Glutamatergic neuron (in vitro differentiated cells): ENCODE measurements around the gene DHX9. TPM values are rescaled to one million over a fixed set of nuclear protein-coding genes. Genes with fewer than 3 reads are reported as not detected.

Experiments used
- DNase-seq: peaks from one replicate; pipeline ENCODE4 v3.0.0; 2022
- H3K27ac Mint-ChIP-seq: one replicate; pipeline ENCODE4 v1.8.0; 2020; ENCODE audit warnings: mild to moderate bottlenecking, mixed read lengths, inconsistent platforms; ENCODE audit not compliant: unreplicated experiment
- H3K27me3 Mint-ChIP-seq: one replicate; pipeline ENCODE4 v1.8.0; 2020; ENCODE audit warnings: mild to moderate bottlenecking, moderate library complexity, mixed read lengths, inconsistent platforms; ENCODE audit not compliant: unreplicated experiment
- H3K36me3 Mint-ChIP-seq: one replicate; pipeline ENCODE4 v1.8.0; 2020; ENCODE audit warnings: mild to moderate bottlenecking, mixed read lengths, inconsistent platforms; ENCODE audit not compliant: unreplicated experiment
- H3K4me1 Mint-ChIP-seq: one replicate; pipeline ENCODE4 v1.8.0; 2020; ENCODE audit warnings: mild to moderate bottlenecking, low read depth, mixed read lengths, inconsistent platforms; ENCODE audit not compliant: unreplicated experiment
- H3K4me3 Mint-ChIP-seq: one replicate; pipeline ENCODE4 v1.8.0; 2020; ENCODE audit warnings: mild to moderate bottlenecking, mixed read lengths, inconsistent platforms; ENCODE audit not compliant: unreplicated experiment
- H3K9me3 Mint-ChIP-seq: one replicate; pipeline ENCODE4 v1.8.0; 2020; ENCODE audit warnings: mild to moderate bottlenecking, moderate library complexity, mixed read lengths, inconsistent platforms; ENCODE audit not compliant: unreplicated experiment
- CTCF ChIP-seq: fragments of 200-600 bp; sonication (generic); IDR thresholded peaks from one replicate; pipeline ENCODE4 v1.5.0; 2021; ENCODE audit not compliant: partially characterized antibody, unreplicated experiment
- total RNA-seq: library from RNA; stranded (reverse); fragmentation: NEBNext Ultra II Directional; extraction: Animal tissue kit (Norgen Biotek cat#: 25700); gene quantifications from one replicate; pipeline ENCODE4 v1.2.1, GENCODE V29; 2021; ENCODE audit not compliant: unreplicated experiment

DHX9 gene
- total RNA-seq, 1 donor from 2014 or later: 215 TPM

GRCh38 chr1:182909578-182909977 is 70.4 kb downstream of the DHX9 start:
- Mint-ChIP-seq H3K4me3 (no peak overlapping the region), H3K27ac (no peak overlapping the region), H3K27me3 (no peaks in the 10 kb centered on the region), H3K36me3 (peaks cover 6% of the 10 kb centered on the region), H3K9me3 (peaks cover 2% of the 10 kb centered on the region), H3K4me1 (no peaks in the 10 kb centered on the region)
- no peak for TF ChIP-seq CTCF
- no peak for DNase-seq

DNA sequence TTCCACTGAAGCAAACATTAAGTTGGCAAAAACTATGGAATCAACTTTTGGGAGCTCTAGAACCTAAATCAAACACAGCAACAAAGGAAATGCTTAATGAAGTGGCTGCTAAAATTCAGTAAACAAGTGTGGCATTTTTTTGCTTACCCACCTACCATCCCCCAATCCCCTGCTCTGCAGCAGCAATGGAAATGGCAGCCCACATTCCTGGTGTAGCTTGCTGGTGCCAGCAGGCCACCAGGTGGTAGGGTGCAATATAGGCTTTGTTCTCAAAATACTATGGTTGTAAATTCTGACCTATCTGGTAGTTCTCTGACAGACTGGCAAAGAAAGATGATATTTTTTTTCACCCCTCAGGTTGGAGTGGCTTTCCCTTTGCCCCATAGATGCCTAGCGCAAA is 71.0 kb downstream of the DHX9 start:
- Mint-ChIP-seq H3K9me3 (peaks cover 2% of the 10 kb centered on the region), H3K27me3 (no peaks in the 10 kb centered on the region), H3K27ac (no peak overlapping the region), H3K36me3 (peaks cover 6% of the 10 kb centered on the region), H3K4me1 (no peaks in the 10 kb centered on the region), H3K4me3 (no peak overlapping the region)
- TF ChIP-seq CTCF: no peak
- DNase-seq: no peak

DNA sequence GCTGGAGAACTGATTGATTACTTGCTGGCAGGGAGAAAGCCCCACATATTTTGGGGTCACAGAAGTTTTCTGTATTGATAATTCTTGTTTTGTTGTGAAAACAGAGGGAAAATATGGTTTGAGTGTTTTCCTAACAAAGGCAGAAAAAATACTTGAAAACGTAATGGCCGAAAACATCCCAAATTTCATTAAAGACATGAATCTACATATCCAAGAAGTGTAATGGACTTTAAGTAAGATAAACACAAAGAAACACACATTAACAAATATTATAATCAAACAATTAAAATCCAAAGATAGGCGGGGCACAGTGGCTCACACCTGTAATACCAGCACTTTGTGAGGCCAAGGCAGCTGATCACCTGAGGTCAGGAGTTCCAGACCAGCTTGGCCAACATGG is 74.3 kb downstream of the DHX9 start:
- H3K27me3 Mint-ChIP-seq: no peaks in the 10 kb centered on the region
- TF ChIP-seq CTCF: no peak
- peaks cover 2% of the 10 kb centered on the region for H3K9me3 Mint-ChIP-seq
- no peaks in the 10 kb centered on the region for H3K4me1 Mint-ChIP-seq
- no peak overlapping the region for H3K27ac Mint-ChIP-seq
- H3K36me3 Mint-ChIP-seq: peaks cover 6% of the 10 kb centered on the region
- DNase-seq: no peak
- no peak overlapping the region for H3K4me3 Mint-ChIP-seq

DNA sequence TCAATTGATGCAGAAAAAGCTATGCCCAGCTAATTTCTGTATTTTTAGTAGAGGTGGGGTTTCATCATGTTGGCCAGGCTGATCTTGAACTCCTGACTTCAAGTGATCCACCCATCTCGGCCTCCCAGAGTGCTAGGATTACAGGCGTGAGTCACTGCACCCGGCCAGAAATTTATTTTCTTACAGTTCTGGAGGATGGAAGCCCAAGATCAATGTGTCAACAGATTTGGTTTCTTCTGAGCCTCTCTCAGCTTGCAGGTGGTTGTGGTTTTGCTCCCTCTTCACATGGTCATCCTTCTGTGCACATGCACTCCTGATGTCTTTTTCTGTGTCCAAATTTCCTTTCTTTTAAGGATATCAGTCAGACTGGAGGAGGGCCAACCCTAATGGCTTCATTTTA is 78.2 kb downstream of the DHX9 start:
- Mint-ChIP-seq H3K4me3 (no peak overlapping the region), H3K27me3 (no peaks in the 10 kb centered on the region), H3K9me3 (no peaks in the 10 kb centered on the region), H3K27ac (no peak overlapping the region), H3K36me3 (no peaks in the 10 kb centered on the region), H3K4me1 (no peaks in the 10 kb centered on the region)
- DNase-seq: no peak
- TF ChIP-seq CTCF: no peak

DNA sequence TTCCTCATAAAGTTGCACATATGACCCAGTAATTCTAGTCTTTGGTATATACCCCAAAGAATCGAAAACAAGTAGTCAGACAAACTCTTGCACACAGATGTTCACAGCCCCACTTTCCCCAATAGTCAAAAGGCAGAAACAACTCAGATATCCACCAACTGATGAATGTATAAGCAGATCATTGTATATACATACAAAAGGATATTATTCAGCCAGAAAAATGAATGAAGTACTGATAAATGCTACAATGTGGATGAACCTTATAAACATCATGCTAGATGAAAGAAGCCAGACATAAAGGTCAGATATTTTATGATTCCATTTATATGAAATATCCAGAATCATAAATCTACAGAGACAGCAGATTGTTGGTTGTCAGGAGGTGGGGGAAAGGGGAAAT is 86.5 kb downstream of the DHX9 start:
- no peak overlapping the region for H3K4me3 Mint-ChIP-seq
- no peak overlapping the region for H3K27ac Mint-ChIP-seq
- no peak for TF ChIP-seq CTCF
- H3K36me3 Mint-ChIP-seq: peaks cover 10% of the 10 kb centered on the region
- DNase-seq: no peak
- H3K9me3 Mint-ChIP-seq: peaks cover 2% of the 10 kb centered on the region
- H3K4me1 Mint-ChIP-seq: peaks cover 2% of the 10 kb centered on the region
- no peaks in the 10 kb centered on the region for H3K27me3 Mint-ChIP-seq
